Mesothelial cell of epicardium (in vitro differentiated cells): ENCODE measurements around the gene LRFN5. TPM values are rescaled to one million over a fixed set of nuclear protein-coding genes. Genes with fewer than 3 reads are reported as not detected.

ENCODE experiments used
- DNase-seq, 2 experiments: peaks; one replicate each; pipeline ENCODE4 v3.0.0; 2021; ENCODE audit warnings: low spot score in 2 of 2; ENCODE audit not compliant: unreplicated experiment in 2 of 2
- H3K27ac Mint-ChIP-seq: 2 replicates; pipeline ENCODE4 v1.8.0; 2021; ENCODE audit warnings: mixed read lengths
- H3K27me3 Mint-ChIP-seq: 2 replicates; pipeline ENCODE4 v1.8.0; 2021; ENCODE audit warnings: low read depth, mixed read lengths
- H3K36me3 Mint-ChIP-seq: 2 replicates; pipeline ENCODE4 v1.8.0; 2021; ENCODE audit warnings: mixed read lengths
- H3K4me1 Mint-ChIP-seq: 2 replicates; pipeline ENCODE4 v1.8.0; 2021; ENCODE audit warnings: mixed read lengths
- H3K4me3 Mint-ChIP-seq: 2 replicates; pipeline ENCODE4 v1.8.0; 2021; ENCODE audit warnings: mild to moderate bottlenecking, moderate library complexity, mixed read lengths
- H3K9me3 Mint-ChIP-seq: 2 replicates; pipeline ENCODE4 v1.8.0; 2021; ENCODE audit warnings: mixed read lengths
- total RNA-seq: library from RNA; stranded (reverse); gene quantifications from 3 replicates; pipeline ENCODE4 v1.2.1, GENCODE V29; 2021
- TF ChIP-seq, protein P1 (sequence below): fragments of 200-600 bp; sonication (generic); IDR thresholded peaks from one replicate; pipeline ENCODE4 v1.5.0; 2021; ENCODE audit warnings: antibody characterized with exemption; ENCODE audit not compliant: unreplicated experiment

The LRFN5 gene
- total RNA-seq, 1 donor from 2014 or later, result 23.1 TPM

GRCh38 chr14:41824441-41824840, 217.8 kb downstream of the LRFN5 start:
- no peaks in the 10 kb centered on the region for H3K4me1 Mint-ChIP-seq
- H3K36me3 Mint-ChIP-seq, result peaks cover 6% of the 10 kb centered on the region
- DNase-seq, result no peak
- H3K4me3 Mint-ChIP-seq, result no peak overlapping the region
- no peak overlapping the region for H3K27ac Mint-ChIP-seq
- TF ChIP-seq, protein P1, sequence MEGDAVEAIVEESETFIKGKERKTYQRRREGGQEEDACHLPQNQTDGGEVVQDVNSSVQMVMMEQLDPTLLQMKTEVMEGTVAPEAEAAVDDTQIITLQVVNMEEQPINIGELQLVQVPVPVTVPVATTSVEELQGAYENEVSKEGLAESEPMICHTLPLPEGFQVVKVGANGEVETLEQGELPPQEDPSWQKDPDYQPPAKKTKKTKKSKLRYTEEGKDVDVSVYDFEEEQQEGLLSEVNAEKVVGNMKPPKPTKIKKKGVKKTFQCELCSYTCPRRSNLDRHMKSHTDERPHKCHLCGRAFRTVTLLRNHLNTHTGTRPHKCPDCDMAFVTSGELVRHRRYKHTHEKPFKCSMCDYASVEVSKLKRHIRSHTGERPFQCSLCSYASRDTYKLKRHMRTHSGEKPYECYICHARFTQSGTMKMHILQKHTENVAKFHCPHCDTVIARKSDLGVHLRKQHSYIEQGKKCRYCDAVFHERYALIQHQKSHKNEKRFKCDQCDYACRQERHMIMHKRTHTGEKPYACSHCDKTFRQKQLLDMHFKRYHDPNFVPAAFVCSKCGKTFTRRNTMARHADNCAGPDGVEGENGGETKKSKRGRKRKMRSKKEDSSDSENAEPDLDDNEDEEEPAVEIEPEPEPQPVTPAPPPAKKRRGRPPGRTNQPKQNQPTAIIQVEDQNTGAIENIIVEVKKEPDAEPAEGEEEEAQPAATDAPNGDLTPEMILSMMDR, result peak; percentile 44
- no peaks in the 10 kb centered on the region for H3K27me3 Mint-ChIP-seq
- peaks cover 36% of the 10 kb centered on the region for H3K9me3 Mint-ChIP-seq

DNA sequence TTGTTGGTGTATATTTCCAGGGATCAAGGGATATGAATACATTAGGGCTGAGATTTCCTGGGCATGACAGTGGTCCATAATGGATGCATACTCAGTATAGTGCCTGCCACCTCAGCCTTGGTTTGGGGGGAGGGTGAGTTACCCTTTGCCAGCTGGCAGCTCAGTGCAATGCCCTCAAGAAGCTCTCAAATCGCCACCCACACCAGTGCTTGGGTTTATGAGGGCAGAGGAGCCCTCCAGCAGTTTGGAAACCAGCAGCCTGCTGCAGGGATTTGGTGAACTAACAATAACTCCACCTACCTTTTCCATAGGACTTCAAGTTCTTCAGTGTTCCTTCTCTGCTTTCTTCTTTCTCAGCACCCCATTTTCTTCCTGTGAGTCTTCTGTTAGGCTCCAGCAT, 218.9 kb downstream of the LRFN5 start:
- TF ChIP-seq, protein P1, result no peak
- H3K4me1 Mint-ChIP-seq, result peaks cover 3% of the 10 kb centered on the region
- no peak overlapping the region for H3K27ac Mint-ChIP-seq
- peaks cover 6% of the 10 kb centered on the region for H3K36me3 Mint-ChIP-seq
- H3K4me3 Mint-ChIP-seq, result no peak overlapping the region
- H3K9me3 Mint-ChIP-seq, result peaks cover 33% of the 10 kb centered on the region
- no peaks in the 10 kb centered on the region for H3K27me3 Mint-ChIP-seq
- DNase-seq, result no peak

DNA sequence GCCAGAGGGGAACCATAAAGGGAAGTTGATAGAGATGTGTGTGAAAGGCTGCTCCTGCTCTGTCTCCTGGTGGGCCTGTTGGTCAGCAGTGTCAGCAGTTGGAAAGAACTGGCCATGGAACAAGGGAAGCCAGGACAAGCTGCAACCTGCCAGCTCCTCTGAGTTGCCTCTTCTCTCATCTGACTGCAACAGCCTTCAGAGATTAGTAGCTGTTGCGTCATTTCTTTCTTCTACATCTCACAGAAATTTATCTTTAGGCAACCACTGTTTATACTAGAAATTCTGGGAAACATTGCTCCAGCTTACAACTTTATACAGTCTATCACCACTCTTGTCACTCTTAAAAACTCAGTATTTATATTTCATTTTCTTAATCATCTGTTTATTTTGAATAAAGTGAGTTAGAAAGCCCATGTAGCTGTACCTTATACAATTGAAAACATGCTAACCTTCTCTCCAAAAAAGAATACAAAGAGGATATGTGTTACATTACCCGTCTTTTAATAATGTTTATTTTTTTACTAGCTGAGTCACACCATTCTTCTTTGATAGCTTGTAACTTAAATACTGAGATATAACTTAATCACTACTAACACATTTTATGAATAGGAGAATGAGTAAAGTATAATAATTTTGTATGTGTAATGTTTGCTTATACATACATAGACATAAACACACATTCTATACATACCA, 224.2 kb downstream of the LRFN5 start:
- peaks cover 7% of the 10 kb centered on the region for H3K4me1 Mint-ChIP-seq
- H3K4me3 Mint-ChIP-seq, result no peak overlapping the region
- TF ChIP-seq, protein P1, result no peak
- no peaks in the 10 kb centered on the region for H3K36me3 Mint-ChIP-seq
- no peaks in the 10 kb centered on the region for H3K27me3 Mint-ChIP-seq
- no peak overlapping the region for H3K27ac Mint-ChIP-seq
- no peaks in the 10 kb centered on the region for H3K9me3 Mint-ChIP-seq
- no peak for DNase-seq

DNA sequence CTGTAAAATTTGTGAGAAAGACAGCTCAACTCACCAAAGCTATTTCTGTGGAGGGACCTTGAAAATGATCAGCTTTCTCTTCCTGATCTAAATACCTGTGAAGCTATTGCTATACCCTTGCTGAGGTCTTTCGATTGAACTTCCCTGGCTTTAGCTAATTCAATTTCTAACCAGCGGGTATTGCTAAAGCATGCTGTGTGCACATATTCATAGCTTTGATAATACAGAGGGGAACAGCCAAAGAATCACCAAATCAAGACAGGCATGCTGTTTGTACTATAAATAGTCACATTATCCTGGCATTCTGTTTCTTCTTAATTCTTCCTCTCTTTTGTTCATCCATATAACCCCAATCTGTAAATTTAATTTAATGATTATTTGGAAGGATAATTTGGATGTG, 233.0 kb downstream of the LRFN5 start:
- no peaks in the 10 kb centered on the region for H3K4me1 Mint-ChIP-seq
- H3K36me3 Mint-ChIP-seq, result no peaks in the 10 kb centered on the region
- H3K27ac Mint-ChIP-seq, result no peak overlapping the region
- TF ChIP-seq, protein P1, result no peak
- DNase-seq, result no peak
- no peak overlapping the region for H3K4me3 Mint-ChIP-seq
- no peaks in the 10 kb centered on the region for H3K9me3 Mint-ChIP-seq
- H3K27me3 Mint-ChIP-seq, result no peaks in the 10 kb centered on the region

GRCh38 chr14:41859336-41859735, 252.7 kb downstream of the LRFN5 start:
- Mint-ChIP-seq H3K9me3 (peaks cover 12% of the 10 kb centered on the region), H3K4me3 (no peak overlapping the region), H3K27ac (no peak overlapping the region), H3K4me1 (no peaks in the 10 kb centered on the region), H3K36me3 (no peaks in the 10 kb centered on the region), H3K27me3 (no peaks in the 10 kb centered on the region)
- DNase-seq, result no peak
- TF ChIP-seq, protein P1, result no peak
